ENCODE measurements around the gene LIMK1. TPM values are rescaled to one million over a fixed set of nuclear protein-coding genes. Genes with fewer than 3 reads are reported as not detected.

The LIMK1 gene
- total and polyA plus RNA-seq, 3 experiments from 2014 or later: 10.1 to 23.6 (median 23.1) TPM

DNA sequence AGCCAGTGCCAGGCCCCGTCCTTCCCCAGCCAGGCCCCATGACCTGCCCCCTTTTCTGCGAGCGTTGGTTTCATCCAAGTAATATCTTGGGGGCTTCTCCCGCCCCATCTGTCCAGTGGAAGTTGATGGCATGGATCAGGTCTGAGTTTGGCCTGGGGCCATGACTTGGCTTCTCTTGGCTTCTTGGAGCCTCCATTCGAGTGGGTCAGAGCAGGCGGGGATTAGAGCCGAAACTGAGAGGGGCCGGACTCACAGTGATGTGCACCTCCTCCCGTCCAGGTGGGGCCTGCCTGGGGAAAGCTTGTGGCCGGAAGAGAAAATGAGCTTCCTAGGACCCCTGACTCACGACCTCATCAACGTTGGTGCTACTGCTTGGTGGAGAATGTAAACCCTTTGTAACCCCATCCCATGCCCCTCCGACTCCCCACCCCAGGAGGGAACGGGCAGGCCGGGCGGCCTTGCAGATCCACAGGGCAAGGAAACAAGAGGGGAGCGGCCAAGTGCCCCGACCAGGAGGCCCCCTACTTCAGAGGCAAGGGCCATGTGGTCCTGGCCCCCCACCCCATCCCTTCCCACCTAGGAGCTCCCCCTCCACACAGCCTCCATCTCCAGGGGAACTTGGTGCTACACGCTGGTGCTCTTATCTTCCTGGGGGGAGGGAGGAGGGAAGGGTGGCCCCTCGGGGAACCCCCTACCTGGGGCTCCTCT lies 15.1 kb upstream of the LIMK1 start:
- no peak for DNase-seq
- Mint-ChIP-seq H3K9me3 (no peaks in the 10 kb centered on the region), H3K4me1 (no peaks in the 10 kb centered on the region), H3K36me3 (no peaks in the 10 kb centered on the region), H3K27me3 (peaks cover 0 to 1% of the 10 kb centered on the region in 2 donors), H3K4me3 (no peak overlapping the region), H3K27ac (peak overlapping the region in 2 of 8 donors; percentile 68 to 90)
- no peaks in the 10 kb centered on the region for H3K9me3 ChIP-seq (ENCODE audit: low read length)
- no peak overlapping the region for H3K4me3 ChIP-seq (ENCODE audit: low read length)
- H3K27ac ChIP-seq (ENCODE audit: low read depth, low read length): no peak overlapping the region
- H3K27me3 ChIP-seq (ENCODE audit: insufficient read depth, low read length, poor library complexity, severe bottlenecking): no peaks in the 10 kb centered on the region
- CTCF ChIA-PET: interaction anchor here (0.7 to 8.6 kb wide), 11 partner anchors 11 to 336 kb away, joined by 3 to 54 read pairs (median 7); partner anchors contain the start of gene LIMK1
- H3K36me3 ChIP-seq (ENCODE audit: insufficient read depth, low read length): no peaks in the 10 kb centered on the region
- peaks cover 3% of the 10 kb centered on the region for H3K4me1 ChIP-seq (ENCODE audit: insufficient read depth, low read length)
- POLR2A ChIA-PET: no interaction called here

DNA sequence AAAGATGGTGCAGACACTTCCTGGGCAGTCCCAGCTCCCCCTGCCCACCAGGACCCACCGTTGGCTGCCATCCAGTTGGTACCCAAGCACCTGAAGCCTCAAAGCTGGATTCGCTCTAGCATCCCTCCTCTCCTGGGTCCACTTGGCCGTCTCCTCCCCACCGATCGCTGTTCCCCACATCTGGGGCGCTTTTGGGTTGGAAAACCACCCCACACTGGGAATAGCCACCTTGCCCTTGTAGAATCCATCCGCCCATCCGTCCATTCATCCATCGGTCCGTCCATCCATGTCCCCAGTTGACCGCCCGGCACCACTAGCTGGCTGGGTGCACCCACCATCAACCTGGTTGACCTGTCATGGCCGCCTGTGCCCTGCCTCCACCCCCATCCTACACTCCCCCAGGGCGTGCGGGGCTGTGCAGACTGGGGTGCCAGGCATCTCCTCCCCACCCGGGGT lies 14.5 kb upstream of the LIMK1 start:
- Mint-ChIP-seq H3K36me3 (no peaks in the 10 kb centered on the region), H3K4me1 (no peaks in the 10 kb centered on the region), H3K9me3 (no peaks in the 10 kb centered on the region), H3K4me3 (no peak overlapping the region), H3K27ac (peak overlapping the region in 1 of 8 donors; percentile 90), H3K27me3 (peaks cover 0 to 1% of the 10 kb centered on the region in 2 donors)
- CTCF ChIA-PET: interaction anchor here (2.1 to 8.6 kb wide), 5 partner anchors 24 to 333 kb away, joined by 7 to 54 read pairs (median 11); no protein-coding TSS in a partner anchor
- Histone ChIP-seq H3K4me1 (ENCODE audit: insufficient read depth, low read length) (peaks cover 3% of the 10 kb centered on the region), H3K27ac (ENCODE audit: low read depth, low read length) (no peak overlapping the region), H3K36me3 (ENCODE audit: insufficient read depth, low read length) (no peaks in the 10 kb centered on the region), H3K9me3 (ENCODE audit: low read length) (no peaks in the 10 kb centered on the region), H3K27me3 (ENCODE audit: insufficient read depth, low read length, poor library complexity, severe bottlenecking) (no peaks in the 10 kb centered on the region), H3K4me3 (ENCODE audit: low read length) (no peak overlapping the region)
- POLR2A ChIA-PET: no interaction called here
- DNase-seq: no peak

DNA sequence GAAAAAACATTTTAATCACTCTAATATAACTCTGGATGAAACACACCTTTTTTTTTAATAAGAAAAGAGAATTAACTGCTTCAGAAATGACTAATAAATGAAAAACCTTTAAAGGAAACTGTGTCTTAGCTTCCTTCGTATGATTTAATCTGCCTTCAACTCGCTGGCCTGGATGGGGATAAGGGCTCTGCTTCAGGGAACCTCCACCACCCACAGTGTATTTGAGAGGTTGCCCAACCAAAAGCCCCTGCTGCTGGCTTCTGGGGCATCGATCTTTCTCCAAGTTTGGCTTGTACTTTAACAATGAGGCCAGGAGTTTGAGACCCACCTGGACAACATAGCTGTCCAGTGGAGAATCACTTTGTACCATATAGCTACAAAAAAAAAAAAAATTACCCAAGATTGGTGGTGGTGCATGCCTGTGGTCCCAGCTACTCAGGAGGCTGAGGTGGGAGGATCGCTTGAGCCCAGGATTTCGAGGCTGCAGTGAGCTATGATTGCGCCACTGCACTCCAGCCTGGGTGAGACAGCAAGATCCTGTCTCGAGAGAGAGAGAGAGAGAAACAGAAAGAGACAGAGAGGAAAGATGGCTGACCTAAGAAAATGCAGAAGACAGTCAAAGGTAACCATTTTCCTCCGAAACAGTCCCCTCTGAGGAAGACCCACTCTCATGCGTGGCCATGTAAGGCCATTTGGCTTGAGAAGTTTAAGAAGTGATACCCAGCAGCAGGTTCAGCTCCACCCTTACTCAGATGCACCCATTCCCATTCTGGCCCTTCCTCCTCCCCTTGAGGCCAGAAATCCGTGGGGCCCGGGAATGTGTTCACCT lies 13.6 kb upstream of the LIMK1 start:
- Histone ChIP-seq H3K4me3 (ENCODE audit: low read length) (no peak overlapping the region), H3K36me3 (ENCODE audit: insufficient read depth, low read length) (no peaks in the 10 kb centered on the region), H3K9me3 (ENCODE audit: low read length) (no peaks in the 10 kb centered on the region), H3K4me1 (ENCODE audit: insufficient read depth, low read length) (peaks cover 3% of the 10 kb centered on the region), H3K27ac (ENCODE audit: low read depth, low read length) (no peak overlapping the region), H3K27me3 (ENCODE audit: insufficient read depth, low read length, poor library complexity, severe bottlenecking) (no peaks in the 10 kb centered on the region)
- no peaks in the 10 kb centered on the region for H3K36me3 Mint-ChIP-seq
- peak overlapping the region in 1 of 8 donors; percentile 5 for H3K27ac Mint-ChIP-seq
- ChIA-PET CTCF (interaction anchor here (1.0 to 8.6 kb wide), 5 partner anchors 13 to 332 kb away, joined by 3 to 54 read pairs (median 7); partner anchors contain the start of gene LIMK1), POLR2A (no interaction called here)
- H3K4me3 Mint-ChIP-seq: no peak overlapping the region
- no peak for DNase-seq
- H3K27me3 Mint-ChIP-seq: peaks cover 0 to 1% of the 10 kb centered on the region in 2 donors
- no peaks in the 10 kb centered on the region for H3K4me1 Mint-ChIP-seq
- no peaks in the 10 kb centered on the region for H3K9me3 Mint-ChIP-seq

DNA sequence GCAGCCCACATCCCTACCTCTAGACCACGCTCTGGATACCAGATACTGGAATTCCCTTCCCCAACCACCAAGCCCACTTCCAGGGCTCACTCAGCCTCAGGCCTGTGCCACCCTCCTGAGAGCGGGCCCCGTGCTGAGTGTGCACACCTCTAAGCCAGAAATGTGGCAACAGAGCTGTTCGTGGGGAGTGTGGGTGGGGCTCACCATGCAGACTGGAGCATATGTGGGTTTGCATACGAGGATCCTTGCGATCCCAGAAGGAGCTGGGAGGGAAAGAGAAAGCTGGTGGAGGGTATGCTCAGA lies 13.0 kb upstream of the LIMK1 start:
- Histone ChIP-seq H3K4me3 (ENCODE audit: low read length) (no peak overlapping the region), H3K36me3 (ENCODE audit: insufficient read depth, low read length) (no peaks in the 10 kb centered on the region), H3K4me1 (ENCODE audit: insufficient read depth, low read length) (peaks cover 3% of the 10 kb centered on the region), H3K27ac (ENCODE audit: low read depth, low read length) (no peak overlapping the region), H3K9me3 (ENCODE audit: low read length) (no peaks in the 10 kb centered on the region), H3K27me3 (ENCODE audit: insufficient read depth, low read length, poor library complexity, severe bottlenecking) (no peaks in the 10 kb centered on the region)
- H3K4me1 Mint-ChIP-seq: no peaks in the 10 kb centered on the region
- H3K27me3 Mint-ChIP-seq: peaks cover 0 to 1% of the 10 kb centered on the region in 2 donors
- DNase-seq: no peak
- ChIA-PET POLR2A (no interaction called here), CTCF (interaction anchor here (1.0 to 8.6 kb wide), 5 partner anchors 12 to 331 kb away, joined by 3 to 54 read pairs (median 7); partner anchors contain the start of gene LIMK1)
- no peaks in the 10 kb centered on the region for H3K36me3 Mint-ChIP-seq
- H3K4me3 Mint-ChIP-seq: no peak overlapping the region
- peak overlapping the region in 1 of 8 donors; percentile 6 for H3K27ac Mint-ChIP-seq
- H3K9me3 Mint-ChIP-seq: no peaks in the 10 kb centered on the region

DNA sequence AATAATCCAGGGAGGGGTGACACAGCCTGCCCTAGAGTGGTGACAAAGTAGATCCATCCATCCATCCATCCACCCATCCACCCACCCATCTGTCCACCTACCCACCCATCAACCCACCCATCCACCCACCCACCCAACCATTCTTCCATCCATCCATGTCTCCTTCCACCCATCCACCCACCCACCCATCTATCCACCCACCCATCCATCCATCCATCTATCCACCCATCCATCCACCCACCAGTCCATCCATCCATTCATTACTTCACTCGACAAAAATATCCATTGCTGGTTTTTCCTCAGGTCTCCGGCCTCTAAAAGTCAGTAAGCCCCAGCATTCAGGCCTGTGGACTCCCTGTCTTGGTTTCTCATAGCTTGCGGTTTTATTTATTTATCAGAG lies 12.5 kb upstream of the LIMK1 start:
- Mint-ChIP-seq H3K27me3 (no peaks in the 10 kb centered on the region), H3K9me3 (no peaks in the 10 kb centered on the region), H3K27ac (peak overlapping the region in 1 of 8 donors; percentile 92), H3K36me3 (no peaks in the 10 kb centered on the region), H3K4me3 (no peak overlapping the region), H3K4me1 (no peaks in the 10 kb centered on the region)
- CTCF ChIA-PET: interaction anchor here (1.3 to 8.6 kb wide), 3 partner anchors 12 to 331 kb away, joined by 3 to 54 read pairs (median 22); partner anchors contain the start of gene LIMK1
- DNase-seq: no peak
- Histone ChIP-seq H3K36me3 (ENCODE audit: insufficient read depth, low read length) (no peaks in the 10 kb centered on the region), H3K27me3 (ENCODE audit: insufficient read depth, low read length, poor library complexity, severe bottlenecking) (no peaks in the 10 kb centered on the region), H3K9me3 (ENCODE audit: low read length) (no peaks in the 10 kb centered on the region), H3K4me1 (ENCODE audit: insufficient read depth, low read length) (peaks cover 3% of the 10 kb centered on the region), H3K4me3 (ENCODE audit: low read length) (no peak overlapping the region), H3K27ac (ENCODE audit: low read depth, low read length) (no peak overlapping the region)
- POLR2A ChIA-PET: no interaction called here

DNA sequence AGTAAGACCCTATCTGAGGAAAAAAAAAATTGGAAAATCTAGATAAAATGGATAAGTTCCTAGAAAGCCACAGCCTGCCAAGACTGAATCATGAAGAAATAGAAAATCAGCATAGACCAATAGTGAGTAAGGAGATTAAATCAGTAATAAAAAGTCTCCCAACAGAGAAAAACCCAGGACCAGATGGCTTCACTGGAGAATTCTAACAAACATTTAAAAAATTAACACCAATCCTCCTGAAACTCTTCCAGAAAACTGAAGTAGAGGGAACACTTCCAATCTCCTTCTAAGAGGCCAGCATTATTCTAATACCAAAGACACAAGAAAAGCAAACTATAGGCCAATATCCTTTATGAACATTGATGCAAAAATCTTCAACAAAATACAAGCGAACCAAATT lies 8.8 kb upstream of the LIMK1 start:
- CTCF ChIA-PET: no interaction called here
- POLR2A ChIA-PET: no interaction called here

DNA sequence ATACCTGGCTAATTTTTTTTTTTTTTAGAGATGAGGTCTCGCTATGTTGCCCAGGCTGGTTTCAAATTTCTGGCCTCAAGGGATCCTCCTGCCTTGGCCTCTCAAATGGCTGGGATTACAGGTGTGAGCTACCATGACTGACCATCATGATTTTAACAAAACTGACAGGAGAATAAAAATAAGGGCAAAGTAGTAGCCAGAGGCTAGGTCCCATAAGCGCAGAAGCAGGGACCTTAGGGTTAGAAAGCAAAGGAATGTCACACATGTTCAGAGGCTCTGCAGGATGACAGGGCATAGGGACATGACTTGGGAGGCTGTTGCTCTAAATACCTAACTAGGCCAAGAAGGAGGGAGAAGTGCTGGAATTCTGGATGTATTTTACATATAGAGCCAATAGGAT lies 5.1 kb upstream of the LIMK1 start:
- peak overlapping the region in 1 of 7 donors; percentile 55 for H3K4me3 Mint-ChIP-seq
- no peak for DNase-seq
- no peaks in the 10 kb centered on the region for H3K9me3 ChIP-seq (ENCODE audit: low read length)

More for the DNA sequence above, 8.8 kb upstream of the LIMK1 start:
- H3K9me3 Mint-ChIP-seq: no peaks in the 10 kb centered on the region
- no peak overlapping the region for H3K27ac Mint-ChIP-seq
- no peak for DNase-seq
- no peaks in the 10 kb centered on the region for H3K36me3 ChIP-seq (ENCODE audit: insufficient read depth, low read length)
- no peaks in the 10 kb centered on the region for H3K4me1 ChIP-seq (ENCODE audit: insufficient read depth, low read length)
- no peak overlapping the region for H3K27ac ChIP-seq (ENCODE audit: low read depth, low read length)
- no peaks in the 10 kb centered on the region for H3K9me3 ChIP-seq (ENCODE audit: low read length)
- H3K27me3 ChIP-seq (ENCODE audit: insufficient read depth, low read length, poor library complexity, severe bottlenecking): no peaks in the 10 kb centered on the region
- no peaks in the 10 kb centered on the region for H3K36me3 Mint-ChIP-seq
- no peak overlapping the region for H3K4me3 ChIP-seq (ENCODE audit: low read length)
- no peaks in the 10 kb centered on the region for H3K4me1 Mint-ChIP-seq
- H3K27me3 Mint-ChIP-seq: no peaks in the 10 kb centered on the region
- no peak overlapping the region for H3K4me3 Mint-ChIP-seq

GRCh38 chr7:74082770-74083116 lies 861 bp upstream of the LIMK1 start:
- Histone ChIP-seq H3K36me3 (ENCODE audit: insufficient read depth, low read length) (no peaks in the 10 kb centered on the region), H3K27me3 (ENCODE audit: insufficient read depth, low read length, poor library complexity, severe bottlenecking) (no peaks in the 10 kb centered on the region), H3K4me1 (ENCODE audit: insufficient read depth, low read length) (peaks cover 15% of the 10 kb centered on the region), H3K4me3 (ENCODE audit: low read length) (no peak overlapping the region), H3K9me3 (ENCODE audit: low read length) (no peaks in the 10 kb centered on the region), H3K27ac (ENCODE audit: low read depth, low read length) (no peak overlapping the region)
- peaks cover 0 to 6% (median 0%) of the 10 kb centered on the region in 3 donors for H3K36me3 Mint-ChIP-seq
- peaks cover 10 to 17% (median 11%) of the 10 kb centered on the region in 3 donors for H3K4me1 Mint-ChIP-seq
- H3K4me3 Mint-ChIP-seq: peak overlapping the region; percentile 48 to 73 (median 63)
- no peaks in the 10 kb centered on the region for H3K9me3 Mint-ChIP-seq
- H3K27me3 Mint-ChIP-seq: no peaks in the 10 kb centered on the region
- ChIA-PET CTCF (interaction anchor here (1.3 to 1.5 kb wide), 3 partner anchors 12 to 318 kb away, joined by 3 to 5 read pairs (median 4); no protein-coding TSS in a partner anchor), POLR2A (no interaction called here)
- peak overlapping the region in 1 of 8 donors; percentile 68 for H3K27ac Mint-ChIP-seq
- no peak for DNase-seq

More for the DNA sequence above, 5.1 kb upstream of the LIMK1 start:
- POLR2A ChIA-PET: no interaction called here
- Histone ChIP-seq H3K4me3 (ENCODE audit: low read length) (no peak overlapping the region), H3K36me3 (ENCODE audit: insufficient read depth, low read length) (no peaks in the 10 kb centered on the region), H3K27me3 (ENCODE audit: insufficient read depth, low read length, poor library complexity, severe bottlenecking) (no peaks in the 10 kb centered on the region), H3K27ac (ENCODE audit: low read depth, low read length) (no peak overlapping the region), H3K4me1 (ENCODE audit: insufficient read depth, low read length) (peaks cover 6% of the 10 kb centered on the region)
- Mint-ChIP-seq H3K9me3 (no peaks in the 10 kb centered on the region), H3K36me3 (no peaks in the 10 kb centered on the region), H3K27me3 (no peaks in the 10 kb centered on the region), H3K4me1 (peaks cover 0 to 3% (median 2%) of the 10 kb centered on the region in 3 donors), H3K27ac (no peak overlapping the region)
- CTCF ChIA-PET: interaction anchor here (2.9 kb wide), 1 partner anchor 11 kb away, joined by 7 read pairs; no protein-coding TSS in a partner anchor

Data from CD8-positive, alpha-beta memory T cell (primary cell).